GM13977 (cell line): ENCODE data around the gene GRK5.

Experiments
- DNase-seq: peaks from one replicate; pipeline ENCODE4 v3.0.0; 2012; ENCODE audit warnings: low spot score
- in situ Hi-C: fragments of 300-500 bp; cut with MboI; formaldehyde crosslinking; loops from one replicate; pipeline ENCODE4 v1.12.0; 2022; ENCODE audit warnings: low sequenced_read_pairs, low pct_unique_long_range_greater_than_20kb, mixed read lengths, inconsistent platforms; ENCODE audit not compliant: unreplicated experiment
- TF ChIP-seq, protein P1 (sequence below): IDR thresholded peaks from 2 replicates; pipeline ENCODE4 v1.5.1; 2012; ENCODE audit warnings: mild to moderate bottlenecking, control low read depth; ENCODE audit not compliant: insufficient read depth; ENCODE audit errors: extremely low read depth, missing control alignments

GRK5 gene

DNA sequence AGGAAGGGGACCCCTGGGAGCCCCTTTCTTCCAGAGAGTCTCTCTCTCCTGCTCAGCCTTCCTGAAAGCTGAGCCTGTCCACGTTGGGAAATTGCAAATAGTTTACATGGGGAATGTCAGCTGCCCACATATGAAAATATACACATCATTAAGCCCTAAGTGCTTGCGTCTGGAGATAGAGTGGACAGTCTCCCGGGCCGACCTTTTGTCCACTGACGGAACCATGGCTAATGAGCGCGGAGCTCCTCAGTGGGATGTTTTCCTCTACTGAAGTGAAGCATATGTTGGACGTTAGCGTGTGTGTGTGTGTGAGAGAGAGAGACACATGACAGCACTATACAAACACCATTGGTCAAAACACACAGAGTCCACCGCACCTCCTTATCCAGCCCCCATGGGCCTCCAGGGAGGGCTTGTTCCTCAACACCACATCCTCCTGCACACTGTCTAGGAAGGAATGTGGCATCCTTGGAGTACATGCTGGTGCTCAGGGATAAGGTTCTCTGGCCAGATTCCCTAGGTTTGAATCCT is 206.8 kb downstream of the GRK5 start:
- no peak for DNase-seq
- TF ChIP-seq, protein P1, sequence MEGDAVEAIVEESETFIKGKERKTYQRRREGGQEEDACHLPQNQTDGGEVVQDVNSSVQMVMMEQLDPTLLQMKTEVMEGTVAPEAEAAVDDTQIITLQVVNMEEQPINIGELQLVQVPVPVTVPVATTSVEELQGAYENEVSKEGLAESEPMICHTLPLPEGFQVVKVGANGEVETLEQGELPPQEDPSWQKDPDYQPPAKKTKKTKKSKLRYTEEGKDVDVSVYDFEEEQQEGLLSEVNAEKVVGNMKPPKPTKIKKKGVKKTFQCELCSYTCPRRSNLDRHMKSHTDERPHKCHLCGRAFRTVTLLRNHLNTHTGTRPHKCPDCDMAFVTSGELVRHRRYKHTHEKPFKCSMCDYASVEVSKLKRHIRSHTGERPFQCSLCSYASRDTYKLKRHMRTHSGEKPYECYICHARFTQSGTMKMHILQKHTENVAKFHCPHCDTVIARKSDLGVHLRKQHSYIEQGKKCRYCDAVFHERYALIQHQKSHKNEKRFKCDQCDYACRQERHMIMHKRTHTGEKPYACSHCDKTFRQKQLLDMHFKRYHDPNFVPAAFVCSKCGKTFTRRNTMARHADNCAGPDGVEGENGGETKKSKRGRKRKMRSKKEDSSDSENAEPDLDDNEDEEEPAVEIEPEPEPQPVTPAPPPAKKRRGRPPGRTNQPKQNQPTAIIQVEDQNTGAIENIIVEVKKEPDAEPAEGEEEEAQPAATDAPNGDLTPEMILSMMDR = no peak
- in situ Hi-C loops = no loop called here

DNA sequence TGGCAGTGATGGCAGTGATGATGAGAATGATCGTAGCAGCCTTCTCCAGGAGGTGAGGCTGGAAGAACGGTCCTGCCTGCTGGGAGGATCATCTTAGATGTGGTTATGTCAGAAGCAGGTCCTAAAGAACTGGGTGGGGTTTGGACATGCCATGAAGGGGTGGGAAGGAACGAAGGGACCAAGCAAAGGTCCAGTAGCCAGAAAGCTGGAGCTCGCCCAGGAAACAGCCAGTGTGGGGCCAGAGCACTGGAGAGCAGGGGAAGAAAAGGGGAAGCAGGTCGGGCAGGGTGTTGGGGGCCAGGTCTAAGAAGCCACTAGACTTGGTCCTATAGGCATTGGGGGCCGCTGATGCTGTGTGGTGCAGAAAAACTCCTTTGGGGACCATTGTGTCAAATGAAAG is 207.8 kb downstream of the GRK5 start:
- in situ Hi-C loops = loop anchor here (5.0 kb wide), 1 partner anchor 208 kb away; the partner anchor contains the start of gene GRK5
- TF ChIP-seq, protein P1 = no peak
- DNase-seq = no peak

DNA sequence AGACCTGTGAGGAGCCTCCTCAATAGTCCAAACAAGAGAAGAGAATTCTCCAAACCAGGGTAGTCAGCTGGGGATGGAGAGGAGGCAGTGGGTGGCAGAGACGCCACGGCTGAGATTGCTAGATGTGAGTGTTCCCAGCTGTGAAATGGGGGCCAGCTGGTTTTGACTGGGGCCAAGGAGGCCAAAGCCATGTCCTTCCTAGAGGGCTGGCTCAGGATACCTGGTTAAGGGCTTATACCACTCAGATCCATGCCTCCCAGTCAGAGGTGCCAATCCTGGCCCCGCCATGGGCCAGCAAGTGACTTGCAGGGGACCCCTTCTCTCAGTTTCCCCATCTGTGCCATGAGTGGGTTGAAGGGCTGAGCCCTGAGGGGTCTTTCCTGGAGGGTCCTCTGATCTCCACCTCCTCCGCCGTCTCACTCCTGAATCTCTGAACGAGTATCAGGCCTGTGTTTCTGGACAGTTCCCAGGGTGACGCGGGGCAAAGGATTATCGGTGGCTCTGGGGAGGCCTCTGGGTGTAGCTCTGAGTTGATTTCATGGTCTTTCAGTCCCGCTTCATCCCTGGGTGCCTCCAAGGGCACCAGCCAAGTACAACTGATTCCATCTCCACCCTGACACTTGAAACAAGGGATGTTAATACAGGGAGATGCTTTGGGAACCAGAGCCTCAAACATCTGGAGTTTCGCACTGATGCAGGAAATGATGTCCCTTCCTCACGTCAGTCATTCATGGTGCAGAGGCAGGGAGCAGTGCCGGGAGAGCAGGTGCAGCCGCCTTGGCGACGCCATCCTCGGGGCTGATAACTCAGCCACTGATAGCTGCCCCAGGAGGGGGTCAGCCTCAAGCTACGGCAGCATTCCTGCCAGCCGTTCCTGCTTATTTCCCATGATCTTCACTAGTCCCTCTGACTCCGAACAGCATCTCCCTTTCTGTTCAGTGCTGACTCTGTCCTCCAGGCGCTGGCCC is 208.4 kb downstream of the GRK5 start:
- in situ Hi-C loops = loop anchor here (5.0 kb wide), 1 partner anchor 209 kb away; the partner anchor contains the start of gene GRK5
- DNase-seq = no peak
- TF ChIP-seq, protein P1 = no peak

DNA sequence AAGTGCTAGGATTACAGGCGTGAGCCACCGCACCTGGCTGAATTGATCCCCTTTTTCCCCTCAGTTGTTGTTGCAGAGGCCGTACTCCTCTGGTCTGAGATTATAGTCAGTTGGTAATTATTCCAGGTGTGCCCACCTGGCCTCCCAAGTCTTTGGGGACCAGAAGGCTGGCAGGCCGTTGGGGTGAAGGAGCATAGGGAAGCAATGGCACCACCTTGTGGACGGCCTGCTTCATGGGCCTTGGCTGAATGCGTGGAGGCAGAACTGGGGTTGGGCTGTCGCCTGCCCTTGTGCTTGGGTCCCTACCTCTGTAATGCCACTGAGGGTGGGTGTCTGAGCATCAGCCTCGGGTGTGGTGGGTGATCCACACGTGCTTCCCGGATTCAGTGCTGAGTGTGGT is 209.5 kb downstream of the GRK5 start:
- in situ Hi-C loops = loop anchor here (5.0 kb wide), 1 partner anchor 210 kb away; the partner anchor contains the start of gene GRK5
- peak; percentile 92 for DNase-seq
- TF ChIP-seq, protein P1 = peak; percentile 90

DNA sequence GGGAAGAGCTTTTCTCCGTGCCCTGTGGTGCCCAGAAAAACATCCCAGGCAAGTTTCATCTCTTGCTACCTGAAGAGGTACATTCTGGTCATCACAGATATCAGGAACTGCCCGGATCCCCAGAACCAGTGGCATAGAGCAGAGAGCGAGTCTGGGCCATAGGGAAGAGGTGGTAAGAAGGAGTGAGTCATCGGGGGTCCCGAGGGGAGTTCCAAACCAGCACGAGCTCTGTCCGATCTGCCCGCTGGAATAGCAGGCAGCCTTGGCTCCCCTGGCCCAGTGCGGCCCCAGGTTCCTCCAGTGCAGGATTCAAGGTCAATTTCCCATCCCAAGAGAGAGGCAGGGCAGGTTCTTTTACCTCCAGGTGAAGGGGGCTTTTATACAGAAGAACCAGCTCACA is 210.5 kb downstream of the GRK5 start:
- no peak for DNase-seq

DNA sequence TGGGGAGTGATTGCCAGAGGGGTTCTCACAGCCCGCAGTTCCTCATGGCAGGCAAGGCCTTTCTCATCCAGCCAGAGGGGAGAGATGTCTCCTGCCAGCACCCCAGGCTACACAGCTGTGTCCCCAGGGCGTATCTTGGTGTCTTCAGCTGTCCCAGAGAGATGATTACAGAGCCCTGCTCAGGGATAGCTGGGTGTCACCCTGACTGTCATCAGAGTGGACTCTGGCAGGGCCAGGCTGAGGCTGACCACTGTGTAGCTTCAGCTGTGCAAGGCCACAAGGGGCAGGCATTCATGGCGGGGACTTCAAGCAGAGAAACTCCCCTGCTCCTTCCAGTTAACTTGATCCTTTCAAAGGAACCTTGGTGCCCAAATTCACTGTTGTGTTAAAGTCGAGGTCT is 211.0 kb downstream of the GRK5 start:
- in situ Hi-C loops = loop anchor here (5.0 kb wide), 1 partner anchor 211 kb away; the partner anchor contains the start of gene GRK5
- no peak for DNase-seq
- TF ChIP-seq, protein P1 = no peak

More for the DNA sequence above, 210.5 kb downstream of the GRK5 start:
- in situ Hi-C loops = loop anchor here (5.0 kb wide), 1 partner anchor 211 kb away; the partner anchor contains the start of gene GRK5
- TF ChIP-seq, protein P1 = no peak
